Endothelial cell of umbilical vein (primary cell): Measurements from ENCODE around the gene RANBP17. TPM values are rescaled to one million over a fixed set of nuclear protein-coding genes. Genes with fewer than 3 reads are reported as not detected.

Experiments
- BruUV-seq: library from RNA; stranded (reverse); fragments of 400-500 nt; replicated peaks from 2 replicates; lab custom pipeline; 2021; lab: Mats Ljungman, UMichigan
- CTCF ChIA-PET: fragments of 300-600, 350-600 bp; sonication (Branson Sonifier 250); formaldehyde crosslinking; loops from one replicate; lab custom pipeline; 2021; ENCODE audit warnings: antibody characterized with exemption, inconsistent platforms; lab: Charles Lee
- POLR2A ChIA-PET: fragments of 300-600, 350-600 bp; sonication (Branson Sonifier 250); formaldehyde crosslinking; loops from one replicate; lab custom pipeline; 2021; ENCODE audit warnings: antibody characterized with exemption, inconsistent platforms; lab: Charles Lee
- DNase-seq: peaks from one replicate; pipeline ENCODE4 v3.0.0-alpha.2; 2011; ENCODE audit warnings: low read depth, low spot score
- FAIRE-seq: peaks from 2 replicates; lab custom pipeline; 2011; peaks lifted over from hg19 to GRCh38; lab: Jason Lieb, UNC
- H2AFZ ChIP-seq: 2 replicates; pipeline ENCODE4 v1.6.0; 2012; ENCODE audit warnings: low read depth, low read length, control low read depth, inconsistent platforms
- H3K27ac ChIP-seq: 2 replicates; pipeline ENCODE4 v1.5.1; 2011; ENCODE audit warnings: low read depth, mild to moderate bottlenecking, control low read depth, low read length, moderate library complexity; ENCODE audit not compliant: insufficient read depth
- H3K27me3 ChIP-seq, 2 experiments: 2 replicates each; pipeline versions ENCODE4 v1.6.0 to v1.6.1; 2011; ENCODE audit warnings: low read length in 2 of 2, mixed read lengths in 1 of 2; ENCODE audit not compliant: control insufficient read depth in 2 of 2, insufficient read depth in 2 of 2
- H3K36me3 ChIP-seq, 2 experiments: 2 replicates in 1 of 2; 3 replicates in 1 of 2; pipeline ENCODE4 v1.5.1; 2011; ENCODE audit warnings: low read length in 2 of 2, mild to moderate bottlenecking in 1 of 2, moderate library complexity in 1 of 2; ENCODE audit not compliant: control insufficient read depth in 2 of 2, insufficient read depth in 2 of 2; ENCODE audit errors: extremely low read depth in 1 of 2
- H3K4me1 ChIP-seq: 3 replicates; pipeline ENCODE4 v1.5.1; 2011; ENCODE audit warnings: mild to moderate bottlenecking, low read length; ENCODE audit not compliant: control insufficient read depth, insufficient read depth; ENCODE audit errors: extremely low read depth
- H3K4me2 ChIP-seq: 2 replicates; pipeline ENCODE4 v1.6.1; 2011; ENCODE audit warnings: low read length, control low read depth, mixed read lengths; ENCODE audit not compliant: insufficient read depth
- H3K4me3 ChIP-seq, 3 experiments: fragments of 200-600 bp in 1 of 3; sonication (generic), shearing (Covaris generic) in 1 of 3; replicated peaks in 1 of 3; 2 replicates each; pipeline ENCODE4 v1.5.1; 2011 to 2016; ENCODE audit warnings: control low read depth in 3 of 3, low read length in 3 of 3, mild to moderate bottlenecking in 2 of 3, inconsistent platforms in 1 of 3, low read depth in 1 of 3, moderate library complexity in 1 of 3; ENCODE audit not compliant: insufficient read depth in 1 of 3
- H3K79me2 ChIP-seq: 2 replicates; pipeline ENCODE4 v1.6.0; 2012; ENCODE audit warnings: low read length, inconsistent platforms; ENCODE audit not compliant: control insufficient read depth, insufficient read depth
- H3K9ac ChIP-seq: replicated peaks from 2 replicates; pipeline ENCODE3; 2011; ENCODE audit warnings: low read length, control low read depth; ENCODE audit not compliant: insufficient read depth; ENCODE audit errors: extremely low read depth
- H3K9me1 ChIP-seq: replicated peaks from 3 replicates; pipeline ENCODE4 v1.6.0; 2011; ENCODE audit warnings: mild to moderate bottlenecking, low read length; ENCODE audit not compliant: control insufficient read depth, insufficient read depth; ENCODE audit errors: extremely low read depth
- H3K9me3 ChIP-seq: replicated peaks from 2 replicates; pipeline ENCODE4 v1.5.1; 2012; ENCODE audit warnings: low read length, inconsistent platforms; ENCODE audit not compliant: control insufficient read depth, insufficient read depth
- H4K20me1 ChIP-seq: replicated peaks from 2 replicates; pipeline ENCODE3; 2011; ENCODE audit warnings: mild to moderate bottlenecking, low read length; ENCODE audit not compliant: control insufficient read depth, insufficient read depth; ENCODE audit errors: extremely low read depth
- CTCF ChIP-seq, 2 donors: IDR thresholded peaks; 1 replicate in 1 of 2; 2 replicates in 1 of 2; pipeline ENCODE4 v1.5.1; 2011; ENCODE audit warnings: low read length in 2 of 2, mild to moderate bottlenecking in 2 of 2, moderate library complexity in 2 of 2, control low read depth in 1 of 2, inconsistent platforms in 1 of 2, low read depth in 1 of 2; ENCODE audit not compliant: insufficient read depth in 1 of 2; ENCODE audit errors: extremely low read depth in 1 of 2
- EZH2 ChIP-seq: IDR thresholded peaks from 2 replicates; pipeline ENCODE4 v1.6.1; 2012; ENCODE audit warnings: borderline replicate concordance, low read depth, mild to moderate bottlenecking, moderate library complexity, low read length, inconsistent platforms; ENCODE audit not compliant: severe bottlenecking
- FOS ChIP-seq: IDR thresholded peaks from 2 replicates; pipeline ENCODE4 v1.6.1; 2011; ENCODE audit warnings: mild to moderate bottlenecking, low read length, moderate library complexity, borderline replicate concordance; ENCODE audit not compliant: insufficient read depth
- GATA2 ChIP-seq: IDR thresholded peaks from 2 replicates; pipeline ENCODE4 v1.7.0; 2011; ENCODE audit warnings: low read depth, mild to moderate bottlenecking, moderate library complexity, mixed read lengths, low read length; ENCODE audit not compliant: insufficient read length, insufficient read depth
- JUN ChIP-seq: IDR thresholded peaks from 2 replicates; pipeline ENCODE4 v1.6.1; 2011; ENCODE audit warnings: borderline replicate concordance, low read depth; ENCODE audit not compliant: insufficient read length, insufficient read depth
- MYC ChIP-seq: IDR thresholded peaks from one replicate; pipeline ENCODE4 v1.6.1; 2011; ENCODE audit warnings: mild to moderate bottlenecking, low read depth, low read length
- POLR2A ChIP-seq: IDR thresholded peaks from 2 replicates; pipeline ENCODE4 v1.6.1; 2012; ENCODE audit warnings: low read depth, mild to moderate bottlenecking, control low read depth, low read length
- POLR2AphosphoS5 ChIP-seq: IDR thresholded peaks from 2 replicates; pipeline ENCODE4 v1.6.1; 2012; ENCODE audit warnings: low read depth, mild to moderate bottlenecking, control low read depth, low read length, moderate library complexity; ENCODE audit not compliant: insufficient read depth
- dilution Hi-C: fragments of 300-500 bp; cut with MboI; formaldehyde crosslinking; loops from one replicate; pipeline ENCODE4 v1.15.0; 2019; ENCODE audit warnings: low sequenced_read_pairs; ENCODE audit not compliant: extremely low pct_ligation_motif_present
- intact Hi-C: fragments of 100-400 bp; cut with micrococcal nuclease; formaldehyde crosslinking; loops from one replicate; pipeline ENCODE4 v1.10.0; 2022
- polyA plus RNA-seq, 4 experiments: library from polyadenylated mRNA; depleted of rRNA in 3 of 4; stranded (reverse) in 3 of 4; unstranded in 1 of 4; fragments of >200 nt; gene quantifications; 2 replicates each; pipeline versions ENCODE4 v1.2.1 to v1.2.3, GENCODE V29; 2011 to 2012; ENCODE audit warnings: missing spikeins in 1 of 4
- total RNA-seq: library from RNA; stranded (reverse); gene quantifications from 2 replicates; pipeline ENCODE4 v1.2.3, GENCODE V29; 2021
- TF ChIP-seq, protein P1 (sequence below): IDR thresholded peaks from 2 replicates; pipeline ENCODE4 v1.6.1; 2011; ENCODE audit not compliant: insufficient read depth, insufficient read length

RANBP17 gene
- total and polyA plus RNA-seq, 2 donors (not counting 3 experiments of a cell fraction or from before 2014, with no cell fraction given): 5.6 to 13.6 TPM

- Histone ChIP-seq H3K4me3 (no peak overlapping the region), H3K4me1 (no peaks in the 10 kb centered on the region), H3K79me2 (no peaks in the 10 kb centered on the region), H3K9me3 (no peaks in the 10 kb centered on the region), H3K9ac (no peak overlapping the region), H3K9me1 (no peaks in the 10 kb centered on the region), H3K36me3 (no peaks in the 10 kb centered on the region), H3K4me2 (no peak overlapping the region), H4K20me1 (no peaks in the 10 kb centered on the region), H2AFZ (no peak overlapping the region), H3K27me3 (no peaks in the 10 kb centered on the region), H3K27ac (no peak overlapping the region)
- POLR2A ChIA-PET: no interaction called here
- no peak for FAIRE-seq
- dilution Hi-C loops (no loop called here), intact Hi-C loops (no loop called here)
- TF ChIP-seq GATA2 (no peak), MYC (no peak), POLR2A (no peak), JUN (no peak), EZH2 (no peak), POLR2AphosphoS5 (no peak), CTCF (IDR thresholded peaks at IDR 0.05; ENCODE audit: extremely low read depth in 1 of 2, insufficient read depth in 1 of 2, low read depth in 1 of 2, low read length in 2 of 2) (no peak), FOS (no peak)
- TF ChIP-seq, protein P1, sequence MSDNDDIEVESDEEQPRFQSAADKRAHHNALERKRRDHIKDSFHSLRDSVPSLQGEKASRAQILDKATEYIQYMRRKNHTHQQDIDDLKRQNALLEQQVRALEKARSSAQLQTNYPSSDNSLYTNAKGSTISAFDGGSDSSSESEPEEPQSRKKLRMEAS: no peak
- DNase-seq: no peak
- BruUV-seq: no TSS peak
- CTCF ChIA-PET: no interaction called here
Observed at GRCh38 chr5:171123417-171123816, 261.6 kb downstream of the RANBP17 start.
